Endothelial cell of umbilical vein (primary cell): Measurements from ENCODE around the gene NLRP5. TPM values are rescaled to one million over a fixed set of nuclear protein-coding genes. Genes with fewer than 3 reads are reported as not detected.

Experiments used
- BruUV-seq: library from RNA; stranded (reverse); fragments of 400-500 nt; replicated peaks from 2 replicates; lab custom pipeline; 2021; lab: Mats Ljungman, UMichigan
- CTCF ChIA-PET: fragments of 300-600, 350-600 bp; sonication (Branson Sonifier 250); formaldehyde crosslinking; loops from one replicate; lab custom pipeline; 2021; ENCODE audit warnings: antibody characterized with exemption, inconsistent platforms; lab: Charles Lee
- POLR2A ChIA-PET: fragments of 300-600, 350-600 bp; sonication (Branson Sonifier 250); formaldehyde crosslinking; loops from one replicate; lab custom pipeline; 2021; ENCODE audit warnings: antibody characterized with exemption, inconsistent platforms; lab: Charles Lee
- DNase-seq: peaks from one replicate; pipeline ENCODE4 v3.0.0-alpha.2; 2011; ENCODE audit warnings: low read depth, low spot score
- FAIRE-seq: peaks from 2 replicates; lab custom pipeline; 2011; peaks lifted over from hg19 to GRCh38; lab: Jason Lieb, UNC
- H2AFZ ChIP-seq: 2 replicates; pipeline ENCODE4 v1.6.0; 2012; ENCODE audit warnings: low read depth, low read length, control low read depth, inconsistent platforms
- H3K27ac ChIP-seq: 2 replicates; pipeline ENCODE4 v1.5.1; 2011; ENCODE audit warnings: low read depth, mild to moderate bottlenecking, control low read depth, low read length, moderate library complexity; ENCODE audit not compliant: insufficient read depth
- H3K27me3 ChIP-seq, 2 experiments: 2 replicates each; pipeline versions ENCODE4 v1.6.0 to v1.6.1; 2011; ENCODE audit warnings: low read length in 2 of 2, mixed read lengths in 1 of 2; ENCODE audit not compliant: control insufficient read depth in 2 of 2, insufficient read depth in 2 of 2
- H3K36me3 ChIP-seq, 2 experiments: 2 replicates in 1 of 2; 3 replicates in 1 of 2; pipeline ENCODE4 v1.5.1; 2011; ENCODE audit warnings: low read length in 2 of 2, mild to moderate bottlenecking in 1 of 2, moderate library complexity in 1 of 2; ENCODE audit not compliant: control insufficient read depth in 2 of 2, insufficient read depth in 2 of 2; ENCODE audit errors: extremely low read depth in 1 of 2
- H3K4me1 ChIP-seq: 3 replicates; pipeline ENCODE4 v1.5.1; 2011; ENCODE audit warnings: mild to moderate bottlenecking, low read length; ENCODE audit not compliant: control insufficient read depth, insufficient read depth; ENCODE audit errors: extremely low read depth
- H3K4me2 ChIP-seq: 2 replicates; pipeline ENCODE4 v1.6.1; 2011; ENCODE audit warnings: low read length, control low read depth, mixed read lengths; ENCODE audit not compliant: insufficient read depth
- H3K4me3 ChIP-seq, 3 experiments: fragments of 200-600 bp in 1 of 3; sonication (generic), shearing (Covaris generic) in 1 of 3; replicated peaks in 1 of 3; 2 replicates each; pipeline ENCODE4 v1.5.1; 2011 to 2016; ENCODE audit warnings: control low read depth in 3 of 3, low read length in 3 of 3, mild to moderate bottlenecking in 2 of 3, inconsistent platforms in 1 of 3, low read depth in 1 of 3, moderate library complexity in 1 of 3; ENCODE audit not compliant: insufficient read depth in 1 of 3
- H3K79me2 ChIP-seq: 2 replicates; pipeline ENCODE4 v1.6.0; 2012; ENCODE audit warnings: low read length, inconsistent platforms; ENCODE audit not compliant: control insufficient read depth, insufficient read depth
- H3K9ac ChIP-seq: replicated peaks from 2 replicates; pipeline ENCODE3; 2011; ENCODE audit warnings: low read length, control low read depth; ENCODE audit not compliant: insufficient read depth; ENCODE audit errors: extremely low read depth
- H3K9me1 ChIP-seq: replicated peaks from 3 replicates; pipeline ENCODE4 v1.6.0; 2011; ENCODE audit warnings: mild to moderate bottlenecking, low read length; ENCODE audit not compliant: control insufficient read depth, insufficient read depth; ENCODE audit errors: extremely low read depth
- H3K9me3 ChIP-seq: replicated peaks from 2 replicates; pipeline ENCODE4 v1.5.1; 2012; ENCODE audit warnings: low read length, inconsistent platforms; ENCODE audit not compliant: control insufficient read depth, insufficient read depth
- H4K20me1 ChIP-seq: replicated peaks from 2 replicates; pipeline ENCODE3; 2011; ENCODE audit warnings: mild to moderate bottlenecking, low read length; ENCODE audit not compliant: control insufficient read depth, insufficient read depth; ENCODE audit errors: extremely low read depth
- CTCF ChIP-seq, 2 donors: IDR thresholded peaks; 1 replicate in 1 of 2; 2 replicates in 1 of 2; pipeline ENCODE4 v1.5.1; 2011; ENCODE audit warnings: low read length in 2 of 2, mild to moderate bottlenecking in 2 of 2, moderate library complexity in 2 of 2, control low read depth in 1 of 2, inconsistent platforms in 1 of 2, low read depth in 1 of 2; ENCODE audit not compliant: insufficient read depth in 1 of 2; ENCODE audit errors: extremely low read depth in 1 of 2
- EZH2 ChIP-seq: IDR thresholded peaks from 2 replicates; pipeline ENCODE4 v1.6.1; 2012; ENCODE audit warnings: borderline replicate concordance, low read depth, mild to moderate bottlenecking, moderate library complexity, low read length, inconsistent platforms; ENCODE audit not compliant: severe bottlenecking
- FOS ChIP-seq: IDR thresholded peaks from 2 replicates; pipeline ENCODE4 v1.6.1; 2011; ENCODE audit warnings: mild to moderate bottlenecking, low read length, moderate library complexity, borderline replicate concordance; ENCODE audit not compliant: insufficient read depth
- GATA2 ChIP-seq: IDR thresholded peaks from 2 replicates; pipeline ENCODE4 v1.7.0; 2011; ENCODE audit warnings: low read depth, mild to moderate bottlenecking, moderate library complexity, mixed read lengths, low read length; ENCODE audit not compliant: insufficient read length, insufficient read depth
- JUN ChIP-seq: IDR thresholded peaks from 2 replicates; pipeline ENCODE4 v1.6.1; 2011; ENCODE audit warnings: borderline replicate concordance, low read depth; ENCODE audit not compliant: insufficient read length, insufficient read depth
- MAX ChIP-seq: IDR thresholded peaks from 2 replicates; pipeline ENCODE4 v1.6.1; 2011; ENCODE audit not compliant: insufficient read depth, insufficient read length
- MYC ChIP-seq: IDR thresholded peaks from one replicate; pipeline ENCODE4 v1.6.1; 2011; ENCODE audit warnings: mild to moderate bottlenecking, low read depth, low read length
- POLR2A ChIP-seq: IDR thresholded peaks from 2 replicates; pipeline ENCODE4 v1.6.1; 2012; ENCODE audit warnings: low read depth, mild to moderate bottlenecking, control low read depth, low read length
- POLR2AphosphoS5 ChIP-seq: IDR thresholded peaks from 2 replicates; pipeline ENCODE4 v1.6.1; 2012; ENCODE audit warnings: low read depth, mild to moderate bottlenecking, control low read depth, low read length, moderate library complexity; ENCODE audit not compliant: insufficient read depth
- dilution Hi-C: fragments of 300-500 bp; cut with MboI; formaldehyde crosslinking; loops from one replicate; pipeline ENCODE4 v1.15.0; 2019; ENCODE audit warnings: low sequenced_read_pairs; ENCODE audit not compliant: extremely low pct_ligation_motif_present
- intact Hi-C: fragments of 100-400 bp; cut with micrococcal nuclease; formaldehyde crosslinking; loops from one replicate; pipeline ENCODE4 v1.10.0; 2022
- polyA plus RNA-seq, 4 experiments: library from polyadenylated mRNA; depleted of rRNA in 3 of 4; stranded (reverse) in 3 of 4; unstranded in 1 of 4; fragments of >200 nt; gene quantifications; 2 replicates each; pipeline versions ENCODE4 v1.2.1 to v1.2.3, GENCODE V29; 2011 to 2012; ENCODE audit warnings: missing spikeins in 1 of 4
- total RNA-seq: library from RNA; stranded (reverse); gene quantifications from 2 replicates; pipeline ENCODE4 v1.2.3, GENCODE V29; 2021

Gene NLRP5
- total and polyA plus RNA-seq, 2 donors (not counting 3 experiments of a cell fraction or from before 2014, with no cell fraction given): not detected

DNA sequence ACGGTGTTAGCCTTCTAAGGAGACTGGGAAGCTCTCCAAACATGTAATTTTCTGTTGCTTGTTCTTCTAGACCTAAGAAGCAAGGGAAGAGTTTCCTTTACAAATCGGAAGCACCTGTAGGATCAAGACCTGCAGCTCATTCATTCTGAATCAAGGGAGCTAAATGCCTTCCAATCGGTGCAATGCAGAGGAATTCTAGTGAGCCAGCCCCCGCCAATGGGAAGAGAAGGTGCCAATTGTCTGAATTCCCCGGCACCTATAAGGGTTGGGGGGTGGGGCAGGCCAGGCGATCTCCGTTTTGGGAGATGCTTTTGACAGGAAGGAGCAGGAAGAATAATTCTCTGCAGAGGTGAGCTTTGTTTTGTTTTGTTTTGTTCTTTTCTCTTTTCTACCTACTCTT lies 47.4 kb upstream of the NLRP5 start:
- Histone ChIP-seq H3K9ac (no peak overlapping the region), H3K27me3 (no peaks in the 10 kb centered on the region), H3K4me2 (no peak overlapping the region), H4K20me1 (no peaks in the 10 kb centered on the region), H3K27ac (no peak overlapping the region), H3K36me3 (no peaks in the 10 kb centered on the region), H2AFZ (no peak overlapping the region), H3K79me2 (no peaks in the 10 kb centered on the region), H3K4me3 (no peak overlapping the region), H3K4me1 (no peaks in the 10 kb centered on the region), H3K9me3 (peaks cover 2% of the 10 kb centered on the region), H3K9me1 (no peaks in the 10 kb centered on the region)
- CTCF ChIA-PET: no interaction called here
- no peak for DNase-seq
- dilution Hi-C loops: no loop called here
- no peak for FAIRE-seq
- POLR2A ChIA-PET: no interaction called here
- no TSS peak for BruUV-seq
- no peak for TF ChIP-seq EZH2
- TF ChIP-seq MAX: no peak
- TF ChIP-seq POLR2AphosphoS5: no peak
- TF ChIP-seq GATA2: no peak
- no peak for TF ChIP-seq MYC
- TF ChIP-seq FOS: no peak
- TF ChIP-seq CTCF (IDR thresholded peaks at IDR 0.05; ENCODE audit: extremely low read depth in 1 of 2, insufficient read depth in 1 of 2, low read depth in 1 of 2, low read length in 2 of 2): no peak
- TF ChIP-seq JUN: no peak
- TF ChIP-seq POLR2A: no peak
- intact Hi-C loops: no loop called here
